Measurements from ENCODE around the gene OPN1SW. TPM values are rescaled to one million over a fixed set of nuclear protein-coding genes. Genes with fewer than 3 reads are reported as not detected.
A peak's percentile ranks its signal among the peaks of the same experiment; 100 is the strongest.

Gene OPN1SW
- total RNA-seq, 1 experiment from 2014 or later: not detected

DNA sequence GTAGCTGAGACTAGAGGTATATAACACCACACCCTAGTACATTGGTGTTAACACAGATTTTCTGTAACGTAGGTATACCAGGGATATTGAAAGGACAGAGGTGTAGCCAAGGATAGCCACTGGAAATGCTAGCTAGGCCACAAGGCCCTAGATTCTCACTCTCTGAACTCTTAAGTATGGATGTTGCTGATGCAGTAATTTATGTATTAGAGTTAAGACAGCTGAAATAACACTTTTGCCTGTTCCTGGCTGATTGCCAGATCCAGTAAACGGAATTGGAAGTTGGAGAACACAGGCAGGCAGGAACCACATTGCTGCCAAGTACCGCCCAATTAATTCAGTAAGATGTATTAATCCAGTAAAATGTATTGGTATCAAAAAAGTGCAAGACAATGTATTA, 34.6 kb downstream of the OPN1SW start:
- Histone ChIP-seq H3K36me3 (peaks cover 65% of the 10 kb centered on the region), H3K4me1 (replicated peaks) (peaks cover 56% of the 10 kb centered on the region), H3K4me3 (peak overlapping the region; percentile 78), H3K9me3 (replicated peaks) (no peaks in the 10 kb centered on the region), H3K27me3 (replicated peaks) (no peaks in the 10 kb centered on the region), H3K27ac (peak overlapping the region; percentile 91)
- DNase-seq (ENCODE audit: low read depth in 1 of 2, low spot score in 2 of 2): peak in 1 of 2 experiments; percentile 25

DNA sequence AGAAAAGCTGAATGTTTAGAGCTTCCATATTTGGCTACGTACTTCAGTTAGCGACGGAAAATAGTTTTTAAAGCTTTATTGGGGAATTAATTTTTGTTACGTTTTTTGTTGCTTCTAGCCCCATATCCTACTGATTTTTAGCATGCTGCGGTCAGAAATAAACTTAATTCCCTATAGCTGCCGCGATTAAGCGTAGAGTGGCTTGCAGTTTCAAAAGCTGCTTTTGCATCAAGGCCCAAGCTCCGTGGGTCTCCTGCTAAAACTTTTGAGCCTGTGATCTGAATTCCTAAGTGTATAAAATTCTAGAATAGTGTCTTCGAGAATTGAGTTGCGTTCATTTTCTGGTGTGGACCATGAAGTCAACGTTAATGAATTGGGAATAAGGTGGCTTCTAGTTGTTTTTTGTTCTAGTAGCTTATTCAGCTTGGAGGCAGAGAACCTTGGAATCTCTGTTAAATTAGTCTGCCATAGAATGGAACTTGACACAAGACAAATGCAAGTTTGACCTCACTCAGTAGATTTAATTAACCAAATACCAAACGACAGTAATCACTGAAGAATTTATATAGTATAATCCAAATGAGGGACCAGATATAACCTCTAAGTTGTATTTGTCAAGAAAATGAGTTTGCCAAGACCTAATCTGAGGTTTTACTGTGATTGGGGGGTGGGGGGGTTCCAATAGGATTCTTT, 35.5 kb downstream of the OPN1SW start:
- peaks cover 56% of the 10 kb centered on the region for H3K4me1 ChIP-seq (replicated peaks)
- H3K27me3 ChIP-seq (replicated peaks): no peaks in the 10 kb centered on the region
- H3K27ac ChIP-seq: peak overlapping the region; percentile 91
- H3K9me3 ChIP-seq (replicated peaks): no peaks in the 10 kb centered on the region
- DNase-seq (ENCODE audit: low read depth in 1 of 2, low spot score in 2 of 2): peak in 1 of 2 experiments; percentile 21
- H3K36me3 ChIP-seq: peaks cover 56% of the 10 kb centered on the region
- peak overlapping the region; percentile 78 for H3K4me3 ChIP-seq

DNA sequence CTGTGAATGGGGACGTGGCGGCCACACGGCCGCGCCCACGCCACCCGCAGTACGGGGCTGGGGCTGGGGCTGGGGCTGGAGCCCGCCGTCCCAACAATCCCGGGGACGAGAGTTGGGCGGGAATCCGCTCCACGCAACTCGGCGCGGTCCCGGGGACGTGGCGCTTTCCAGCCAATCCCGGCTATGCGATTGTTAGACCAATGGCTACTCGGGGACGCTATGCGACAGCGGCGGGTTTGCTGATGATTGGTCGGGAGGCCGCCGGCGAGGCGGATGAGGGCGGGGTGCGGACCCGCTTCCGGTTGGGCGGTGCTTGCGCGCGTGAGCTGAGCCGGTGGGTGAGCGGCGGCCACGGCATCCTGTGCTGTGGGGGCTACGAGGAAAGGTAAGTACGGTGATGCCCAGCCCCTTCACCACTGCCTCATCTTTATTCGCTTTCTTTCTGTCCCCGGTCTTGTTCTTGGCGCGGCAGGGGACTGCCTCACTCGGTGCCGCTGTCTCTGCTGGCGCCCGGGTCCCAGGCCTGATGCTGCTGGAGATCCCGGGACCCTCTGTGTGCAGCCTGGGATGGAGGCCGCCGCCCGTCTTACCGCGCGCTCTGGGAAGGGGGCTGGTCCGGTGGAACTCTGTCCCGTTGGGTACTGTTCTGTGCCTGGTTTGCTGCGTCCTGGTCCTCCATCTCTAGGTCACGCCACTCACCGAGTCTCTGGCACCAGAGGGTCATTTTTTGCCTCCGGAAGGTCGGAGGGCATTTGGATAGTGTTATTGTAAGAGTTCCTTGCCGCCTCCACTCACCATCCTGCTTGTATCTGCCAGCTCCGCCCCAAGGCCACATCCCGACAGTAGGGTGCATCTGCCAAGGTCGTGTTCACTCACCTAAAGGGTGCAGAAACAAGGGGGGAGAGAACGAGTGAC, 36.3 kb downstream of the OPN1SW start, which contains the start of gene CALU:
TSS of gene CALU (plus strand) at position 312 of the 915 bp plus-strand sequence. CDS start 9,225 bp downstream, outside the sequence.
- Histone ChIP-seq H3K9me3 (replicated peaks) (no peaks in the 10 kb centered on the region), H3K27me3 (replicated peaks) (no peaks in the 10 kb centered on the region), H3K27ac (peak within 1 kb of the TSS; percentile 91), H3K4me3 (peak within 1 kb of the TSS; percentile 78), H3K4me1 (replicated peaks) (peaks cover 53% of the 10 kb centered on the region), H3K36me3 (peaks cover 48% of the 10 kb centered on the region)
- peak; percentile 94 to 99 for DNase-seq (ENCODE audit: low read depth in 1 of 2, low spot score in 2 of 2)

DNA sequence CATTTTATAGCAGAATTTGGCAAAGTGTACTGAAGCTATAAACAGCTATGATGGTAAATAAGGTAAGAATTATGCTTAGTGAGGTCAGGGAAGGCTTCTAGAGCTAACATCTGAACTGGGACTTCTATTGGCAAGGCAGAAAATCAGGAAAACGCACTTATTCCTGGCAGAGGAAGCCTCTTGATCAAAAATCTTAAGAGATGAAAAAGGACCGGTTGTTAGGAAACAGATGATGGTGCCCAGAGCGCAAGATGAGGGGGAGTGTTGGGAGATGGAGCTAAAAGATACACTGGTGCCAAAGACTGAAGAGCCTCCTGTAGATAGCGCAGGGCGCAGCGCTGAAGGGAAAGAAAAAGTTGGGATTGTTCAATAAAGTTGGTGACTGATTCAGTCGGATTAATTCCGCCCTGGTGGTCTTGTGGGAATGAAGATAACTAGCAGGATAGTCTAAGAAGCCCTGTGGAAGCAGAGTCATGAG, 37.0 kb downstream of the OPN1SW start:
- Histone ChIP-seq H3K4me1 (replicated peaks) (peaks cover 48% of the 10 kb centered on the region), H3K27me3 (replicated peaks) (no peaks in the 10 kb centered on the region), H3K9me3 (replicated peaks) (no peaks in the 10 kb centered on the region), H3K4me3 (peak overlapping the region; percentile 78), H3K36me3 (peaks cover 41% of the 10 kb centered on the region), H3K27ac (peak overlapping the region; percentile 91)
- no peak for DNase-seq (ENCODE audit: low read depth in 1 of 2, low spot score in 2 of 2)

DNA sequence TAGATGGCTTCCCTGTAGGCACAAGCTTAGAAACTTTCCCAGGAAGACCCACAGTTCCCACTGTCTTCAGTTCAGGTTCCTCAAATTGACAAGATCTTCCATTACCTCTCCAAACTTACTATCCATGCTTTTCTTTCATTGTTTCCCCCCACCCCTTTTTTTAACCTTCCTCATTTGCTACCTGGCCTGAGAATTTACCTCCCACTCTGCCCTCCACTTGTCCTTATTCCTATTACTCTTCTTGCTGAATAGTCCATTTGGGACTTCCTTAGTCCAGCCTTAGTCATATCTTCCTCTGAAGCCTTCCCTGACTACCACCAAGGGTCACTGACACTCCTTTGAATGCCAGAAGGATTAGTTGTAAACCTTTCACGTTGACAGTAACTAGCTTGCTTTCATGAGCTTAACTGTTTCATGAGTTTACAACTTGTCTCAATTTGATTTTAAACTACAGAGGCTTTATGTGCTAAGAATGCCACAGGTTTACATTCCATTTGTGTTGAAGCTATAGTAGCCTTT, 37.7 kb downstream of the OPN1SW start:
- H3K4me3 ChIP-seq: no peak overlapping the region

DNA sequence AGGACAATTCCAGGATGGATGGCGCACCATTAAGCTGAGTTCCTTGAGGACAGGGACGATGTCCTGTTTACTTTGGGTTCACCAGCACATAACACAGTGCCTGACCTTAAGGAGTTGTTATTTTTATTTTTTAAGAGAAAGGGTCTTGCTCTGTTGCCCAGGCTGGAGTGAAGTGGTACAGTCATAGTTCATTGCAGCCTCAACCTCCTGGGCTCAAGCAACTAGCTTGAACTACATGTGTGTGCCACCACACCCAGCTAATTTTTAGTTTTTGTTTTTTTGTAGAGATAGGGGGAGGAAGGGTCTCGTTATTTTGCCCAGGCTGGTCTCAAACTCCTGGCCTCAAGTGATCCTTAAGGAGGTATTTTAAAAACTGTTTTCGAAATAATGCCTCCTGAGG, 38.2 kb downstream of the OPN1SW start:
- DNase-seq (ENCODE audit: low read depth in 1 of 2, low spot score in 2 of 2): no peak
- 0 out of 2 replicates have a peak, but pooled peaks cover under 1% of the 10 kb centered on the region for H3K27me3 ChIP-seq (replicated peaks)
- H3K9me3 ChIP-seq (replicated peaks): no peaks in the 10 kb centered on the region
- H3K27ac ChIP-seq: peak overlapping the region; percentile 91
- peaks cover 29% of the 10 kb centered on the region for H3K36me3 ChIP-seq
- peaks cover 36% of the 10 kb centered on the region for H3K4me1 ChIP-seq (replicated peaks)
- H3K4me3 ChIP-seq: no peak overlapping the region

More for the DNA sequence above, 37.7 kb downstream of the OPN1SW start:
- H3K4me1 ChIP-seq (replicated peaks): peaks cover 41% of the 10 kb centered on the region
- DNase-seq (ENCODE audit: low read depth in 1 of 2, low spot score in 2 of 2): peak; percentile 53 to 64
- H3K27ac ChIP-seq: peak overlapping the region; percentile 91
- H3K27me3 ChIP-seq (replicated peaks): no peaks in the 10 kb centered on the region
- peaks cover 34% of the 10 kb centered on the region for H3K36me3 ChIP-seq
- H3K9me3 ChIP-seq (replicated peaks): no peaks in the 10 kb centered on the region

DNA sequence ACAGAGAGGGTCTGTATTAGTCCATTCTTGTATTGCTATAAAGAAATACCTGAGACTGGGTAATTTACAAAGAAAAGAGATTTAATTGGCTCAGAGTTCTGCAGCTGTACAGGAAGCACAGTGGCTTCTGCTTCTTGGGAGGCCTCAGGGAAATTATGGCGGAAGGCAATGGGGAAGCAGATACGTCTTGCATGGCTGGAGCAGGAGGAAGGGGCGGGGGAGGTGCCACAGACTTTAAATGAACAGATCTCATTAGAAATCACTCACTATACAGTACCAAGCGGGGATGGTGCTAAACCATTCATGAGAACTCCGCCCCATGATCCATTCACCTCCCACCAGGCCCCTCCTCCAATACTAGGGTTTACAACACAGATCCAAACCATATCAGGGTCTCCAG, 40.2 kb downstream of the OPN1SW start:
- Histone ChIP-seq H3K36me3 (peaks cover 13% of the 10 kb centered on the region), H3K4me1 (replicated peaks) (peaks cover 16% of the 10 kb centered on the region), H3K9me3 (replicated peaks) (no peaks in the 10 kb centered on the region), H3K4me3 (no peak overlapping the region), H3K27me3 (replicated peaks) (0 out of 2 replicates have a peak, but pooled peaks cover 3% of the 10 kb centered on the region), H3K27ac (no peak overlapping the region)
- no peak for DNase-seq (ENCODE audit: low read depth in 1 of 2, low spot score in 2 of 2)

DNA sequence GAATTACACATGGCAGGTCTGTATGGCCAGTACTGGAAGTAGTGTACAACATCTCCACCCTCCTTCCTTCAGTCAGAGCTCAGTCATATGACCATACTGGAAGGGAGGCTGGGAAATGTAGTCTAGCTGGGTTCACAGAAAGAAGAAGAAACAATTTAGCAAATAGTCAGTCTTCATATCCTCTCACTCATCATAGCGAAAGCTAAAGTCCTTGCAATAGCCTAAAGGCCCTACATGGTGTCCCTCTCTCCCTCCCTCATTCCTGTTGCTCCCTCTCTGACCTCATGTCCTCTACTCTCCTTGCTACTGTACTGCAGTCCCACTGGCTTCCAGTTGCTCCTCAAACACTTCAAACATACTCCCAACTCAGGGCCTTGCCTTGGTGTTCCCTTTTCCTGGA, 40.7 kb downstream of the OPN1SW start:
- no peaks in the 10 kb centered on the region for H3K9me3 ChIP-seq (replicated peaks)
- H3K36me3 ChIP-seq: peaks cover 8% of the 10 kb centered on the region
- 0 out of 2 replicates have a peak, but pooled peaks cover 3% of the 10 kb centered on the region for H3K27me3 ChIP-seq (replicated peaks)
- no peak for DNase-seq (ENCODE audit: low read depth in 1 of 2, low spot score in 2 of 2)
- H3K4me1 ChIP-seq (replicated peaks): peaks cover 16% of the 10 kb centered on the region
- no peak overlapping the region for H3K27ac ChIP-seq
- H3K4me3 ChIP-seq: no peak overlapping the region

DNA sequence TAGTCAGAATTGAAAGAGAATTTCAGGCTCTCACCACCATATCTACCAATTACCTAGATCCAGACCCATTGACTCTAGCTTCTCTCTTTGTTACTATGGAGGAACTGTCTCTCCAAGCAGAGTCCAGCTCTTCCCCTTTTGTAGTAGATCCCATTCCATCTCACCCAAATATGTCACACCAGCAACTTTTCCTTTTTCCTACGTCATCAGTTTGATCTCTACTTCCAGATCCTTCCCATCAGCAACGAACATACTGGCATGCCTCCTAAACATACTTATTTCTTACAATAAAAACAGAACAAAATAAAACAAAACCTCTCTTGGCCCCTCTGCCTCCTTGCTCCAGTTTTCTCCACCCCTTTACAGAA, 42.3 kb downstream of the OPN1SW start:
- Histone ChIP-seq H3K4me1 (replicated peaks) (peaks cover 11% of the 10 kb centered on the region), H3K4me3 (no peak overlapping the region), H3K27me3 (replicated peaks) (0 out of 2 replicates have a peak, but pooled peaks cover 3% of the 10 kb centered on the region), H3K36me3 (no peaks in the 10 kb centered on the region), H3K9me3 (replicated peaks) (no peaks in the 10 kb centered on the region), H3K27ac (no peak overlapping the region)
- DNase-seq (ENCODE audit: low read depth in 1 of 2, low spot score in 2 of 2): no peak

DNA sequence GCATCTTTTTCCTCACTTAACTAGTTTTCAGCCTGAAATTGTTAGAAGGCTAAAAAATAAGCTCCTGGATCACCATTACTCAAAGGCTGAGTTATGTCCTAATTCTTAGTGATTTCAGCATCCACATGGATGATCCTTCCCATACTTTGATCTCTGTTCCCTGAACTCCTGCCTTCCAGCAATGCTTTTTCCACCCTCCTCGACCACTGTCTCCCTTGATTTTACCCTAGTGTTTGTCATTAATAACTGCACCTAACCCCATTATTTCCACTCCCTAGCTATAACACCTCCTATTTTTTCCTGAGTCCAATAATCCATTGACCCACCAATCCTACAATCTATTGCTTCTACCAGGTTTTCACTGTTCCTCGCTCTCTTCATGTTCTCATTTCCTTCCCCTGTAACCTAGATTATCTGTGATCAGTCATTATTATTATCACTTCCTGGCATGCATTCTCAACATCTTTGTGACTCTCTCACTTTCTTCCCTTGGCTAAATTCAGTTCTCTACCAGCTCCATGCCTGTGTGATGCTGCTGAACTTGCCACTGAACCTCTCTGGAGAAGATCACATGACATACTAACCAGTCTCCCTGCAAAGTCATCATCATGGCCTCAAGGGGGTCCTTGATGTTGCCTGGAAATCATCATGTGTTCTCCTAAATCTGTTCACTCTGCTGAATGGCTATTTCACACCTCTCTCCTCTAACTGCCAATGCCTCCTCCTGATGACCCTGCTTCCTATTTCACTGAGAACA, 42.9 kb downstream of the OPN1SW start:
- no peak for DNase-seq (ENCODE audit: low read depth in 1 of 2, low spot score in 2 of 2)

DNA sequence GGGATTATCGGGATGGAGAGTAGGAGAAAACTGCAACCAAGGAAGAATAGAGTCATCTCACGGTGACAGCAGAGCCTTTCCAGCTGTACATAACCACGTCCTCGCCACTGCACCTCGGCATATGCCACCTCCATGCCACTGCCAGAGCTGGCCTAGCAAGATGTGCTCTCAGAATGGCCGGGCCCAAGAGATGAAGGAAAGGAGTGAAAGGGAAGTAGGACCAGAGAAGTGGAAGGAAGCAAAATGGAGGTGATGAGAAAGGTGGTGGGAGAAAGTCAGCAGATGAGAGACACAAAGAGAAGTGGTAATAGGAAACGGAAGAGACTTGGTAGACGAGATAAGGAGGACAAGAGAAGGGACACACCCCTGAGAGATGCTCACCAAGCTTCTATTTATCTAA, 44.4 kb downstream of the OPN1SW start:
- no peak for DNase-seq (ENCODE audit: low read depth in 1 of 2, low spot score in 2 of 2)
- Histone ChIP-seq H3K4me3 (no peak overlapping the region), H3K9me3 (replicated peaks) (no peaks in the 10 kb centered on the region), H3K27me3 (replicated peaks) (peaks cover 6% of the 10 kb centered on the region; the same call in 1 of the 2 replicates), H3K36me3 (no peaks in the 10 kb centered on the region), H3K4me1 (replicated peaks) (no peaks in the 10 kb centered on the region), H3K27ac (no peak overlapping the region)

More for the DNA sequence above, 42.9 kb downstream of the OPN1SW start:
- Histone ChIP-seq H3K4me3 (no peak overlapping the region), H3K36me3 (no peaks in the 10 kb centered on the region), H3K27ac (no peak overlapping the region), H3K27me3 (replicated peaks) (0 out of 2 replicates have a peak, but pooled peaks cover 3% of the 10 kb centered on the region), H3K9me3 (replicated peaks) (no peaks in the 10 kb centered on the region), H3K4me1 (replicated peaks) (peaks cover 5% of the 10 kb centered on the region)

DNA sequence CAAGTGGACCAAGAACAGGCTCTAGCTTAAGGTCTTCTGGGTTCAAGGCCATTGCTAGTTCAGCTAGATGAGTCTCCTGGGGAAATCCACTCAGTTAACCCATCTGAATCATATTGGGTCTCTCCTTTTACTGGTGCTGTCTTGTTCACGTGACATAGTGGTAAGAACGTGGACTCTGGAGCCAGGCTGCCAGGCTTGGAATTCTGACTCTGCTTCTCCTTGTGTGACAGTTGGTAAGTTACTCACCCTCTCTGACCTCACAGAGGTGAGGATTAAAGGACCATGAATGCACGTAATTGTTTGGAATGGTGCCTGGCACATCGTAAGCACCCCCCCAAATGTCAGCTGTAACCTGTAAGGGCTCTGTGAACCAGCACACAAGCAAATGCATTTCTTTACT, 46.1 kb downstream of the OPN1SW start:
- no peaks in the 10 kb centered on the region for H3K9me3 ChIP-seq (replicated peaks)
- no peaks in the 10 kb centered on the region for H3K4me1 ChIP-seq (replicated peaks)
- no peak overlapping the region for H3K27ac ChIP-seq
- peaks cover 6% of the 10 kb centered on the region; the same call in 1 of the 2 replicates for H3K27me3 ChIP-seq (replicated peaks)
- H3K4me3 ChIP-seq: no peak overlapping the region
- no peak for DNase-seq (ENCODE audit: low read depth in 1 of 2, low spot score in 2 of 2)
- H3K36me3 ChIP-seq: no peaks in the 10 kb centered on the region

DNA sequence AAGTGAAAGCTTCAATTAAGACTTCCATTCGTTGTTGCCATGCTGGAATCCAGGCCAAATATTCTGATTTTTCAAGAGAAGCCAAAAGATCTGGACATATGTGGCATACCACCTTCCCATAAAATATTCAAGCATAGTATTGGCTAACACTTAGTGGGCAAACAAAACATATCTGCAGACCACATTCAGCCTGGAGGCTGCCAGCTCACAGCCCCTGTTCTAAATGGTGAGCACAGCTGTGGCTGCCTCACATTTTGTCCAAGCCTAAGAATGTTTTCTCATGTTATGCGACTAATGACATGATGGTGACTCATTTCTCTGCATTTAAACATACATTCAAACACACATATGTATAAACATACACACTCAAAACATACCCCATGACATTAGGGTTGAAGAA, 47.0 kb downstream of the OPN1SW start:
- DNase-seq (ENCODE audit: low read depth in 1 of 2, low spot score in 2 of 2): no peak
- Histone ChIP-seq H3K36me3 (no peaks in the 10 kb centered on the region), H3K27ac (no peak overlapping the region), H3K4me1 (replicated peaks) (no peaks in the 10 kb centered on the region), H3K9me3 (replicated peaks) (no peaks in the 10 kb centered on the region), H3K4me3 (no peak overlapping the region), H3K27me3 (replicated peaks) (peaks cover 6% of the 10 kb centered on the region; the same call in 1 of the 2 replicates)
